RWPE1 (cell line): Measurements from ENCODE around the gene ASIC1.

Experiments used
- CTCF ChIA-PET: fragments of 350-600 bp; sonication (Branson Sonifier 250); formaldehyde crosslinking; extraction: SDS; loops from one replicate; lab custom pipeline; 2021; lab: Yijun Ruan, JAX
- POLR2A ChIA-PET: fragments of 400-600 bp; formaldehyde crosslinking; extraction: SDS; loops from one replicate; lab custom pipeline; 2020; ENCODE audit warnings: antibody characterized with exemption; ENCODE audit not compliant: low non-redundant PET; lab: Yijun Ruan, JAX
- DNase-seq: peaks from one replicate; pipeline ENCODE4 v3.0.0; 2012; ENCODE audit warnings: low spot score
- H3K27ac ChIP-seq: fragments of 450-650 bp; 2 replicates; pipeline ENCODE4 v1.5.1; 2017
- TF ChIP-seq, protein P1 (sequence below): fragments of 450-650 bp; conservative IDR thresholded peaks from 2 replicates; pipeline ENCODE4 v1.5.1; 2017; ENCODE audit warnings: low read depth, mild to moderate bottlenecking

Gene ASIC1

GRCh38 chr12:50038336-50038735, 19.1 kb upstream of the ASIC1 start:
- H3K27ac ChIP-seq, result no peak overlapping the region
- no peak for DNase-seq
- POLR2A ChIA-PET, result no interaction called here
- CTCF ChIA-PET, result interaction anchor here (0.6 to 2.0 kb wide), 9 partner anchors 9 to 950 kb away, joined by 3 to 16 read pairs (median 4); no protein-coding TSS in a partner anchor
- TF ChIP-seq, protein P1, sequence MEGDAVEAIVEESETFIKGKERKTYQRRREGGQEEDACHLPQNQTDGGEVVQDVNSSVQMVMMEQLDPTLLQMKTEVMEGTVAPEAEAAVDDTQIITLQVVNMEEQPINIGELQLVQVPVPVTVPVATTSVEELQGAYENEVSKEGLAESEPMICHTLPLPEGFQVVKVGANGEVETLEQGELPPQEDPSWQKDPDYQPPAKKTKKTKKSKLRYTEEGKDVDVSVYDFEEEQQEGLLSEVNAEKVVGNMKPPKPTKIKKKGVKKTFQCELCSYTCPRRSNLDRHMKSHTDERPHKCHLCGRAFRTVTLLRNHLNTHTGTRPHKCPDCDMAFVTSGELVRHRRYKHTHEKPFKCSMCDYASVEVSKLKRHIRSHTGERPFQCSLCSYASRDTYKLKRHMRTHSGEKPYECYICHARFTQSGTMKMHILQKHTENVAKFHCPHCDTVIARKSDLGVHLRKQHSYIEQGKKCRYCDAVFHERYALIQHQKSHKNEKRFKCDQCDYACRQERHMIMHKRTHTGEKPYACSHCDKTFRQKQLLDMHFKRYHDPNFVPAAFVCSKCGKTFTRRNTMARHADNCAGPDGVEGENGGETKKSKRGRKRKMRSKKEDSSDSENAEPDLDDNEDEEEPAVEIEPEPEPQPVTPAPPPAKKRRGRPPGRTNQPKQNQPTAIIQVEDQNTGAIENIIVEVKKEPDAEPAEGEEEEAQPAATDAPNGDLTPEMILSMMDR, result no peak

GRCh38 chr12:50039151-50039835, 18.1 kb upstream of the ASIC1 start:
- ChIA-PET CTCF (interaction anchor here (0.5 to 2.0 kb wide), 23 partner anchors 10 to 949 kb away, joined by 3 to 16 read pairs (median 4); partner anchors contain the start of gene RACGAP1), POLR2A (no interaction called here)
- peak overlapping the region; percentile 70 for H3K27ac ChIP-seq
- TF ChIP-seq, protein P1, result peak; percentile 82
- DNase-seq, result peak; percentile 64

- POLR2A ChIA-PET, result interaction anchor here (0.6 kb wide), 1 partner anchor 10 kb away, joined by 5 read pairs; no protein-coding TSS in a partner anchor
- peak overlapping the region; percentile 12; the same call in 1 of the 2 replicates for H3K27ac ChIP-seq
- DNase-seq, result no peak
- TF ChIP-seq, protein P1, result no peak
- CTCF ChIA-PET, result no interaction called here
Observed at GRCh38 chr12:50040657-50041056, 16.7 kb upstream of the ASIC1 start.

- ChIA-PET CTCF (no interaction called here), POLR2A (no interaction called here)
- TF ChIP-seq, protein P1, result no peak
- H3K27ac ChIP-seq, result peak overlapping the region; percentile 12; the same call in 1 of the 2 replicates
- no peak for DNase-seq
Observed at GRCh38 chr12:50041062-50041860, 16.1 kb upstream of the ASIC1 start.

DNA sequence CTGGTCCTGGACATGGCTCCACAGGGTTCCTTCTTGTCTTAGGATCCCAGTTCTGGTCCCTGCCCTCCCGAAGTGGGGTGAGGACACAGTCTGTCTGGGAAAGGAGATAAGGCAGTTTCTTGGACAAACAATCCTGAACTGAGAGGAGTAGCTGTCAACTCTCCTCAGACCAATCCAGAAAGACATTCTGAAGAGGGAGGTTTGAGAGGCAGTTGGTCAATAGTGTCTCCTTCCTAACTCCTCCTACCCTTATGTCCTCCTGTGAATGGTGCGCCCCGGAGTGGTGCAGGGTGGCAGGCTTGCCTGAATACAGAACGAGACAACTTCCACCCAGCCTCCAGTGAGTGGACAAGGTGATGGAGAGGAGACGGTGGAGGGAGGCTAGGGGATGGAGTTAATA, 15.4 kb upstream of the ASIC1 start:
- no peak for DNase-seq
- no peak overlapping the region for H3K27ac ChIP-seq
- ChIA-PET POLR2A (interaction anchor here (0.7 kb wide), 1 partner anchor 18 kb away, joined by 3 read pairs; no protein-coding TSS in a partner anchor), CTCF (interaction anchor here (1.4 kb wide), 1 partner anchor 14 kb away, joined by 5 read pairs; no protein-coding TSS in a partner anchor)
- TF ChIP-seq, protein P1, result no peak

DNA sequence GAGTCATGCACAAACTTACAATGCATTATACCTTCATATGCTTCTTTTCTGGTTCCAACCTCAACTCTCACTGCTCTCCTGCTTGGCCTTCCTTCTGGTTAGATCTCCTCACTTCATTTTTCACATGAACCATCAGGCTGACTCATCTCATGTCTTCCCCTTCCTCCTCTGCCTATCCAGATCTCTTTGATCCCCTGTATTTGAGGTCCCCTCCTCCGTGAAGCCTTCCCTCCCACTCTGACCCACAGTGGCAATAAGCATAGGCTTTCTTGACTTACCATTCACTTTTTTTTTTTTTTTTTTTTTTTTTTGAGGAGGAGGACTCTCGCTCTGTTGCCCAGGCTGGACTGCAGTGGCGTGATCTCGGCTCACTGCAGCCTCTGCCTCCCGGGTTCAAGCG, 14.7 kb upstream of the ASIC1 start:
- H3K27ac ChIP-seq, result no peak overlapping the region
- ChIA-PET POLR2A (interaction anchor here (0.7 kb wide), 1 partner anchor 18 kb away, joined by 3 read pairs; no protein-coding TSS in a partner anchor), CTCF (interaction anchor here (1.4 kb wide), 1 partner anchor 13 kb away, joined by 5 read pairs; no protein-coding TSS in a partner anchor)
- no peak for DNase-seq
- TF ChIP-seq, protein P1, result no peak
